Lower lobe of right lung (tissue), 2 donors: Measurements from ENCODE around the gene FXYD3. TPM values are rescaled to one million over a fixed set of nuclear protein-coding genes. Genes with fewer than 3 reads are reported as not detected.

Source experiments
- ATAC-seq, 2 donors: fragments of 200-7000 bp; cut with Tn5 transposase; one replicate each; pipeline ENCODE4 v1.9.1; 2020 to 2022; ENCODE audit warnings: mild to moderate bottlenecking in 2 of 2, moderate library complexity in 2 of 2
- DNase-seq: peaks from one replicate; pipeline ENCODE4 v3.0.0-alpha.2; 2020
- H3K27ac ChIP-seq: fragments of 200-600 bp; one replicate; pipeline ENCODE4 v1.8.0; 2022
- H3K27me3 ChIP-seq: fragments of 200-600 bp; one replicate; pipeline ENCODE4 v1.8.0; 2022; ENCODE audit warnings: low read depth
- H3K36me3 ChIP-seq: fragments of 200-600 bp; one replicate; pipeline ENCODE4 v1.8.0; 2022; ENCODE audit warnings: mild to moderate bottlenecking
- H3K4me1 ChIP-seq: fragments of 200-600 bp; one replicate; pipeline ENCODE4 v1.8.0; 2022
- H3K4me3 ChIP-seq: fragments of 200-600 bp; one replicate; pipeline ENCODE4 v1.8.0; 2022; ENCODE audit warnings: mild to moderate bottlenecking
- H3K9me3 ChIP-seq: fragments of 200-600 bp; one replicate; pipeline ENCODE4 v1.8.0; 2022
- intact Hi-C: fragments of 100-400 bp; cut with DNase I; formaldehyde crosslinking; loops from one replicate; pipeline ENCODE4 v1.11.0; 2022
- total RNA-seq: library from RNA; stranded (reverse); fragmentation: NEBNext Ultra II Directional; extraction: Animal tissue kit (Norgen Biotek cat#: 25700); gene quantifications from one replicate; pipeline ENCODE4 v1.2.1, GENCODE V29; 2021
- TF ChIP-seq, protein P1 (sequence below): fragments of 200-600 bp; IDR thresholded peaks from one replicate; pipeline ENCODE4 v1.8.0; 2022; ENCODE audit warnings: antibody characterized with exemption, mild to moderate bottlenecking
- donor health status: DM: no; HTN: yes; CAD: no; lungs with severe emphysema.

Gene FXYD3
- total RNA-seq, 1 donor from 2014 or later: 135 TPM

DNA sequence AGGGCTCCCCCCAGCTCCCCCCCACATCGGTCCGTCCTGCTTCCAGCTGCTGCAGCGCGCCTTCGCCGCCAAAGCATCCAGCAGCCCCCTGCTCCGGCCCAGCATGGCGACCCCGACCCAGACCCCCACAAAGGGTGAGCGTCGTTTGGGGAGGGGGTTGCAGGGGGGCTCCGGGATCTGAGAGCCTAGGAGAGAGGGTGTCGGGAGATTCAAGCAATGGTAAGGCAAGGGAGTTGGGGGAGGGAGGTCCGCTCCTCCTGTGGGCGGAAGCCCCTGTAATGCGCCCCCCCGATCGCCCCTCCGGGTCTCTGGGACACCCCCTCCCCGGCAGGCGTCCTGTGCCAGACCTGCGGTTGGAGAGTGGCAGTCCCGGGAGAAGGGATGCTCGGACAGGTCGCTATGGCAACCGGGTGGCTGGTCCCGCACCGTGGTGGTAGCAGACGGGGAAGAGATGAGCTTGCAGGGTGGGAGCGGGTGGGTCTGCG lies 27.6 kb downstream of the FXYD3 start, which contains the start of gene FXYD7:
Gene FXYD7 (plus strand): TSS at position 25 of the 485 bp plus-strand sequence. CDS start 79 bp downstream, at position 104.
- Histone ChIP-seq H3K4me1 (peaks cover 23% of the 10 kb centered on the region), H3K4me3 (peak within 1 kb of the TSS; percentile 19), H3K27me3 (peaks cover 18% of the 10 kb centered on the region), H3K9me3 (no peaks in the 10 kb centered on the region), H3K27ac (no peak within 1 kb of the TSS), H3K36me3 (no peaks in the 10 kb centered on the region)
- DNase-seq (no peak), ATAC-seq (no peak)
- intact Hi-C loops: no loop called here
- TF ChIP-seq, protein P1, sequence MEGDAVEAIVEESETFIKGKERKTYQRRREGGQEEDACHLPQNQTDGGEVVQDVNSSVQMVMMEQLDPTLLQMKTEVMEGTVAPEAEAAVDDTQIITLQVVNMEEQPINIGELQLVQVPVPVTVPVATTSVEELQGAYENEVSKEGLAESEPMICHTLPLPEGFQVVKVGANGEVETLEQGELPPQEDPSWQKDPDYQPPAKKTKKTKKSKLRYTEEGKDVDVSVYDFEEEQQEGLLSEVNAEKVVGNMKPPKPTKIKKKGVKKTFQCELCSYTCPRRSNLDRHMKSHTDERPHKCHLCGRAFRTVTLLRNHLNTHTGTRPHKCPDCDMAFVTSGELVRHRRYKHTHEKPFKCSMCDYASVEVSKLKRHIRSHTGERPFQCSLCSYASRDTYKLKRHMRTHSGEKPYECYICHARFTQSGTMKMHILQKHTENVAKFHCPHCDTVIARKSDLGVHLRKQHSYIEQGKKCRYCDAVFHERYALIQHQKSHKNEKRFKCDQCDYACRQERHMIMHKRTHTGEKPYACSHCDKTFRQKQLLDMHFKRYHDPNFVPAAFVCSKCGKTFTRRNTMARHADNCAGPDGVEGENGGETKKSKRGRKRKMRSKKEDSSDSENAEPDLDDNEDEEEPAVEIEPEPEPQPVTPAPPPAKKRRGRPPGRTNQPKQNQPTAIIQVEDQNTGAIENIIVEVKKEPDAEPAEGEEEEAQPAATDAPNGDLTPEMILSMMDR: peak; percentile 28

DNA sequence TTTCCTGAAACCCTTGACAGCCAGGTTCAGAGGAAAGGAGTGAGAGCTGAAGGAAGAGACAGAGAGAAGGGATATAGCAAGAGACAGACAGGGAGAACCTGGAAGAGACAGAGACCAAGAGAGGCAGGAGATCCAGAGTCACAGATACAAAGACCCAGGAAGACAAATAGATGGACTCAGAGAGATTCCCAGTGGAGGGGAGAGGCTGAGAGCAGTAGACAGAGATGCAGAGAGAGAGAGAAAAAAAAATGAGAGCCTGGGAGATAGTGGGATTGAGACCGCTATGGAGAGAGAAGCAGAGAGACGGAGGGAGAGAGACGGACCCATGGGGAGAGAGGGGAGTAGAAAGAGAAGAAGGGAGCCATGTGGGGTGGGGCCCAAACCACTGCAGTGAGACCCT lies 28.2 kb downstream of the FXYD3 start:
- peaks cover 23% of the 10 kb centered on the region for H3K4me1 ChIP-seq
- no peak overlapping the region for H3K27ac ChIP-seq
- TF ChIP-seq, protein P1: no peak
- no peaks in the 10 kb centered on the region for H3K9me3 ChIP-seq
- ATAC-seq: no peak
- intact Hi-C loops: no loop called here
- peaks cover 18% of the 10 kb centered on the region for H3K27me3 ChIP-seq
- H3K36me3 ChIP-seq: no peaks in the 10 kb centered on the region
- DNase-seq: no peak
- H3K4me3 ChIP-seq: no peak overlapping the region

DNA sequence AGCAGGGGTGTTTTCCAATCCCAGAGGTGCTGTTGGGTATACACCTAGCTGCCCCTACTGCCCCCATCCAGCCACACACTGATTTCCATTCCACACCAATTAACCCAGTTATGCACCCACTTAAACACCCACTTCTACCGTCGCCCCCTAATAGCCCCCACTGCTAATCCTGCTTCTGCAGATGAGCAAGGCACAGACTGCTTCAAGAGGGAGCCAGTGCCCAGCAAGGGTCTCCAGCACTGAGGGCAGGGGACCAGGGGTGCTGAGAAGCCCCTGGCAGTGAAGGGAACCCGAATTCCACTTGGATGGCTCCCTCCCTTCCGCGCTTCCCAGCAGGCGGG lies 28.6 kb downstream of the FXYD3 start:
- H3K4me3 ChIP-seq: no peak overlapping the region
- no peaks in the 10 kb centered on the region for H3K36me3 ChIP-seq
- peaks cover 23% of the 10 kb centered on the region for H3K4me1 ChIP-seq
- no peaks in the 10 kb centered on the region for H3K9me3 ChIP-seq
- no peak overlapping the region for H3K27ac ChIP-seq
- DNase-seq: no peak
- no peak for ATAC-seq
- intact Hi-C loops: no loop called here
- H3K27me3 ChIP-seq: peaks cover 18% of the 10 kb centered on the region
- TF ChIP-seq, protein P1: no peak

DNA sequence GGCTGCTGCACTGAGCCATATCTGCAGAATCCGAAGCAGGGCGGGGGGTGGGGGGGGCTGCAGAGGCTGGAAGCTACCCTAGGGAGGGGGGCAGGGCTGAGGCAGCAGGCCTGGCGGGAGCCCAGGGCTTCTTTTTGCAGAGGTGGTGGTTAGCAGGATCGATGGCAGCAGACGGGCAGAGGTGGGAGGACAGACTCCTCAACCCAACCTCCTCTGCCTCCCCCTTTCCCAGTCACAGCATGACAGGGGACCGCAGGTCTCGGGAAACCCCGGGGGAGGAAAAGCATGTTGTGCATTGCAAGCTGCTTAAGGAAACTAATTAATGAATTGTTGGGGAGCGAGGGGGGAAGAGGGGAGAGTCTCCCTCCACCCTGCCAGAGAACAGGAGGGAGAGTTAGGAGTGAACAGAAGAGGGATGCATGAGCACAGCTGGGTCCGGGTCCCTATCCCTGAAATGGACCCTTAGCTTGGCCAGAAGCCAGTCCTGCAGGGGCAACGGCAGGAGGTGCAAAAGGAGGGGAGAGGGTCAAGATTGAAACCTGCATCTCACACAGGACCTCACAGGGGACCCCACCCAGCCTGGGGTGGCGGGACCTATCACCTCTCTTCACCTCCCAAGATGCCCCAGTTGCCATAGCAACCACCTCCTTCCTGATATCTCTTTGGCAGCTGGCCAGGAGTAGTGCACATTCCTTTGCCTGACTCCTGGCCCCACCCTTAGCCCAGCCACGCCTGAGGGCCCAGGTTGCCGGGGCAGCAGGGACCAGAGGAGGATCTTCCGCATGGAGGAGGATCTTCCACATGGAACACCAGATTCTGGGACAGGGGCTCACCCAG lies 29.2 kb downstream of the FXYD3 start:
- intact Hi-C loops: no loop called here
- ATAC-seq: no peak
- no peaks in the 10 kb centered on the region for H3K9me3 ChIP-seq

DNA sequence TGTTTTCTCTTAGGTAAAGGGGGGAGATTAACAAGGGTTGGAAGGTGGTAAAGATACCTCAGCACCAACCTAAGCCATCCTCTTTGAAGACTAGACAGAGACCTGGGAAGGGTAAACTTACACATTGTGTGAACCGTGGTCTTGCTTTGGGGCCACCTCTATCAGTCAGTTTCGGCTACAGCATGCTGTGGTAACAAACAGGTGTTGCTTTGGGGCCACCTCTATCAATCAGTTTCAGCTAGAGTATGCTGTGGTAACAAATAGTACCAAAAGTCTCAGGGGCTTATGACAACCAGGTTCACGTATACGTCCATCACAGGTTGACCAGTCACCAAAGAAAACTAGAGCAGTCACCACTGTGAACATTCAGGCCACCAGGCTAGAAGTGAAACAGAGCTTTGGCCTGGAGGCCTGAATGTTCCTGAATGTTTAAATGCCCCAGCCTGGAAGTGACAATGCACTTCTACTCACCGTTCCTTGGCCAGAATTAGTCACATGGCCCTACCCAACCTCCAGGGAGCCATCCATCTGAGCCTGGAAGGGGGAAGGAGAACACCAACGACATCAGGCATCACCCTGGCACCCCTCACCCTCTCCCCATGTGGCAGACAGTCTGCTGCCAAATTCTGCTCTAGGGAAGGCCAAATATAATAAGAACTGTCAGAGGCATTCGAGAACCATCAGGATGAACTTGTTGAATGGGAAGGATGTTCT lies 31.3 kb downstream of the FXYD3 start:
- Histone ChIP-seq H3K9me3 (no peaks in the 10 kb centered on the region), H3K4me1 (peaks cover 10% of the 10 kb centered on the region), H3K36me3 (no peaks in the 10 kb centered on the region), H3K4me3 (no peak overlapping the region), H3K27me3 (peaks cover 18% of the 10 kb centered on the region), H3K27ac (no peak overlapping the region)
- TF ChIP-seq, protein P1: no peak
- DNase-seq (no peak), ATAC-seq (no peak)
- intact Hi-C loops: no loop called here

More for the DNA sequence above, 29.2 kb downstream of the FXYD3 start:
- H3K4me3 ChIP-seq: no peak overlapping the region
- H3K36me3 ChIP-seq: no peaks in the 10 kb centered on the region
- TF ChIP-seq, protein P1: no peak
- no peak overlapping the region for H3K27ac ChIP-seq
- DNase-seq: no peak
- H3K27me3 ChIP-seq: peaks cover 18% of the 10 kb centered on the region
- peaks cover 23% of the 10 kb centered on the region for H3K4me1 ChIP-seq
